ENCODE data around the gene ZSCAN20.
A peak's percentile ranks its signal among the peaks of the same experiment; 100 is the strongest.
"Not testable (repeated sequence)": the region's sequence is repeated elsewhere in the genome, so short reads cannot be mapped to it uniquely, and the experiment has no call there.

ZSCAN20 gene

GRCh38 chr1:33500547-33500946 lies 28.1 kb downstream of the ZSCAN20 start:
- DNase-seq (ENCODE audit: low read depth): no peak
- TF ChIP-seq CTCF (IDR thresholded peaks at IDR 0.05; ENCODE audit: low read depth, low read length, missing control alignments): no peak
- in situ Hi-C loops (cut with HindIII; ENCODE audit: low sequenced_read_pairs): no loop called here
- H3K4me3 ChIP-seq (ENCODE audit: low read depth, low read length): no peak overlapping the region

DNA sequence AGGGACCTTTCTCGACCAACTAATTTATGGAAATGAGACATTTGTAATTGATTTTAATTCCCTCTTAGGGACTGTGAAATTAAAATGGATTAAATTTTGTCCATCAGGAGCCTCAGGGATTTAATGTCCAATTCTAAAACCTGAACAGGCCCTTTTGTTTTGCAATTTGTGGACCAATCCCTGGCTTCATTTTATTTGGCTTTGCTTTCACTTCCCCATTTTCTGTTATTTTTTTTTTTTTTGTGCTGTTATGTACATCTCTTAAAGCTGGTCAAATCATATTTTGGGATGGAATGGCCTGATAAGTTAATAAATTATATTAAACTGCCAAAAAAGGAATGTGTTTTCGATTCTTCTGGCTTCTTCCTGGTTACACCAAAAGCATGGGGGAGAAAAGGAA lies 28.9 kb downstream of the ZSCAN20 start:
- in situ Hi-C loops (cut with HindIII; ENCODE audit: low sequenced_read_pairs): no loop called here
- H3K4me3 ChIP-seq (ENCODE audit: low read depth, low read length): no peak overlapping the region
- no peak for TF ChIP-seq CTCF (IDR thresholded peaks at IDR 0.05; ENCODE audit: low read depth, low read length, missing control alignments)
- DNase-seq (ENCODE audit: low read depth): no peak

DNA sequence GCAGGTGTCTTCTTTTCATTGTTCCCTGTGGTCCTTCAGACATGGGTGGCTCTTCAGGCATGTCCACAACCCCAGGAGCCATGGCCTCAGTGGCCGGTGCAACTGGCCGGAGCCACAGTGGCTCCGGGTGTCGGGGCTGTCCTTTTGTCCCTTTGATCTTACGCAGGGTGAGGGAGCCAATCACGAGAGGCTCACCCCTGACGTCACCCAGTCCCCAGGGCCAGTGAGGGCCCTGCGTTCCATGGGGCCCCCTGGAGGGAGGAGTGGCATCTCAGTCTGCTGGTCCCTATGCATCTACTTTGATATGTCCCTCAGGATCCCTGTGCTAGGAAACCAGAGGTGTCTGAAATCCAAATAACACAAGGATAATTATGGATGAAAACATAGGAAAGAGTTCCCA lies 29.3 kb downstream of the ZSCAN20 start:
- in situ Hi-C loops (cut with HindIII; ENCODE audit: low sequenced_read_pairs): no loop called here
- no peak overlapping the region for H3K4me3 ChIP-seq (ENCODE audit: low read depth, low read length)
- no peak for TF ChIP-seq CTCF (IDR thresholded peaks at IDR 0.05; ENCODE audit: low read depth, low read length, missing control alignments)
- no peak for DNase-seq (ENCODE audit: low read depth)

DNA sequence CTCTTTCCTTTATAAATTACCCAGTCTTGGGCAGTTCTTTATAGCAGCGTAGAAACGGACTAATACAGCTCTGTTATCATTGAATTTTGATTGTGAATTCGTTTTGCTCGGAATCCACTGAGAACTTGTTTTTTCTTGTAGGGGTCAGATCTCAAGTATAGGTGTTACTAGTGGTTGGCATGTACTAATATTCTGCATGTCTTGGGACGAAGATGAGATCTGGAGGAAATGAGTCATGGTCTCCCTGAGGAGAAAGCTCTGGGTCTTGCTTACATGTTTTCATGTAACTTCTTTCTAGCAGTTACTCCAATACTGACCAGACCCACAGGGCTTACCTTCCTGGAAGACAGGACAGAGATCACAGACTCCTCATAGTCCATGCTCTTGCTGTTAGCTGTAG lies 30.3 kb downstream of the ZSCAN20 start:
- in situ Hi-C loops (cut with HindIII; ENCODE audit: low sequenced_read_pairs): no loop called here
- DNase-seq (ENCODE audit: low read depth): peak; percentile 6
- no peak overlapping the region for H3K4me3 ChIP-seq (ENCODE audit: low read depth, low read length)
- no peak for TF ChIP-seq CTCF (IDR thresholded peaks at IDR 0.05; ENCODE audit: low read depth, low read length, missing control alignments)

DNA sequence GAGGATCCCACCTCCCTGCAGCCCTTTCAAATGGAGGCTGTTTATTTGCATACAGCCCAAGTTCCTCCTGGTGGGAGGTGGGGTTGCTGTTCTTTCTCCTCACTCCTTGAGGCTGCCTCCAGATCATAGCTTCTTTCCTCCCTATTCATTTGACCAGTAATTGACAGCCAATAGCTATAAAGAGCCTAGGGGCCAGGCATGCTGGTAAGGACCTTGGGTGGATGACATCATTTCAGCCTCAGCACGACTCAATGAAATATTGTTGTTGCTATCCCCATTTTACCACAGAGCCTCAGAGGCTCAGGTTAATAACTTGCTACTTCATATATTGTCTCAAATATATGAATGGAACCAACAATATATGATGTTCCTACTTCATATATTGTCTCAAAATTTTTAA lies 31.1 kb downstream of the ZSCAN20 start:
- no peak for TF ChIP-seq CTCF (IDR thresholded peaks at IDR 0.05; ENCODE audit: low read depth, low read length, missing control alignments)
- DNase-seq (ENCODE audit: low read depth): no peak
- H3K4me3 ChIP-seq (ENCODE audit: low read depth, low read length): no peak overlapping the region
- in situ Hi-C loops (cut with HindIII; ENCODE audit: low sequenced_read_pairs): no loop called here

GRCh38 chr1:33507661-33508060 lies 35.2 kb downstream of the ZSCAN20 start:
- H3K4me3 ChIP-seq (ENCODE audit: low read depth, low read length): no peak overlapping the region
- no peak for DNase-seq (ENCODE audit: low read depth)
- no peak for TF ChIP-seq CTCF (IDR thresholded peaks at IDR 0.05; ENCODE audit: low read depth, low read length, missing control alignments)
- in situ Hi-C loops (cut with HindIII; ENCODE audit: low sequenced_read_pairs): no loop called here

DNA sequence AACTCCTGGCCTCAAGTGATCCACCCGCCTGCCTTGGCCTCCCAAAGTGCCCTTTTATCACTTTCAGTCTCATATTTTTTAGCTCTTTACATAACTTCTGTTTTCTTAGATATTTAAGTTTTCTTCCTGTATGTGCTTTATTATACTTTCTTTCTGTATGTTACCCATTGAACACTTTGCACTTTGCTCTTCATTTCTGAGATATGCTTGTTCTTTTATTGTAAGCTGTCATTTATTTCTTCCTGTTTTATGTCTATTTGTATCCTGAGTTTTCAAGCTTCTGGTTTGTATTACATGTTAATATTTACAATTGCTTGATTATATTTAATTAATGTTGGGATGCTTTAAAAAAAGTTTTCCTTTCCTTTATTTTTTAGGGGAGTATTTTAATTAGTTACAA lies 35.7 kb downstream of the ZSCAN20 start:
- in situ Hi-C loops (cut with HindIII; ENCODE audit: low sequenced_read_pairs): no loop called here
- no peak for DNase-seq (ENCODE audit: low read depth)
- TF ChIP-seq CTCF (IDR thresholded peaks at IDR 0.05; ENCODE audit: low read depth, low read length, missing control alignments): no peak
- no peak overlapping the region for H3K4me3 ChIP-seq (ENCODE audit: low read depth, low read length)

DNA sequence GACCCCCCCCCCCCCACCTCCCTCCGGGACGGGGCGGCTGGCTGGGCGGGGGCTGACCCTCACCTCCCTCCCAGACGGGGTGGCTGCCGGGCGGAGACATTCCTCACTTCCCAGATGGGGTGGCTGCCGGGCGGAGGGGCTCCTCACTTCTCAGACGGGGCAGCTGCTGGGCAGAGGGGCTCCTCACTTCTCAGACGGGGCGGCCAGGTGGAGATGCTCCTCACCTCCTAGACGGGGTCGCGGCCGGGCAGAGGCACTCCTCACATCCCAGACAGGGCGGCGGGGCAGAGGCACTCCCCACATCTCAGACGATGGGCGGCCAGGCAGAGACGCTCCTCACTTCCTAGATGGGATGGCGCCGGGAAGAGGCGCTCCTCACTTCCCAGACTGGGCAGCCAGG lies 36.8 kb downstream of the ZSCAN20 start:
- in situ Hi-C loops (cut with HindIII; ENCODE audit: low sequenced_read_pairs); H3K4me3 ChIP-seq (ENCODE audit: low read depth, low read length); DNase-seq (ENCODE audit: low read depth): not testable (repeated sequence)

Data from astrocyte of the cerebellum (primary cell).